ENCODE results near the gene TAB2.

GRCh38 chr6:149289192-149289781 is 28.2 kb upstream of the TAB2 start:
- no peak for TF ChIP-seq CTCF (IDR thresholded peaks at IDR 0.05; ENCODE audit: control extremely low read depth in 1 of 3, insufficient read depth in 1 of 3, low read depth in 1 of 3, low read length in 3 of 3)
- TF ChIP-seq RBBP5 (IDR thresholded peaks at IDR 0.05; ENCODE audit: borderline replicate concordance, low read depth, low read length), result no peak
- no peak for TF ChIP-seq POLR2A (IDR thresholded peaks at IDR 0.05; ENCODE audit: control extremely low read depth in 1 of 2, low read depth in 2 of 2, low read length in 2 of 2)
